ENCODE results near the gene GJD3. TPM values are rescaled to one million over a fixed set of nuclear protein-coding genes. Genes with fewer than 3 reads are reported as not detected.

The GJD3 gene
- total RNA-seq, 2 donors from 2014 or later: 0.82 to 5.3 TPM

- no peaks in the 10 kb centered on the region for H3K27me3 ChIP-seq (replicated peaks; ENCODE audit: insufficient read depth)
- H3K9me3 ChIP-seq: no peaks in the 10 kb centered on the region
- WGBS: 93% methylated on average over 8 of the region's 8 CpGs
- no peak overlapping the region for H3K4me3 ChIP-seq
- intact Hi-C loops (cut with DNase I): loop anchor here (5.0 kb wide), 1 partner anchor 172 kb away; no protein-coding TSS in a partner anchor
- DNase-seq (ENCODE audit: low spot score): no peak
- H3K27ac ChIP-seq: no peak overlapping the region
- no peaks in the 10 kb centered on the region for H3K4me1 ChIP-seq (replicated peaks)
- H3K36me3 ChIP-seq: no peaks in the 10 kb centered on the region
- TF ChIP-seq POLR2AphosphoS5 (IDR thresholded peaks at IDR 0.05) (no peak), POLR2A (IDR thresholded peaks at IDR 0.05) (no peak), CTCF (IDR thresholded peaks at IDR 0.05) (no peak)
Observed at GRCh38 chr17:40360091-40360490, 4.4 kb downstream of the GJD3 start.

- TF ChIP-seq POLR2A (IDR thresholded peaks at IDR 0.05) (no peak), CTCF (IDR thresholded peaks at IDR 0.05) (peak; percentile 88 to 98 (median 96)), POLR2AphosphoS5 (IDR thresholded peaks at IDR 0.05) (peak; percentile 60)
- intact Hi-C loops (cut with DNase I): loop anchor here (5.0 kb wide), 2 partner anchors 59 to 156 kb away; partner anchors contain the start of gene TOP2A
- no peaks in the 10 kb centered on the region for H3K4me1 ChIP-seq (replicated peaks)
- no peaks in the 10 kb centered on the region for H3K27me3 ChIP-seq (replicated peaks; ENCODE audit: insufficient read depth)
- no peak overlapping the region for H3K4me3 ChIP-seq
- no peak overlapping the region for H3K27ac ChIP-seq
- H3K36me3 ChIP-seq: no peaks in the 10 kb centered on the region
- DNase-seq (ENCODE audit: low spot score): peak; percentile 87
- 13% methylated on average over 17 of the region's 17 CpGs for WGBS
- H3K9me3 ChIP-seq: no peaks in the 10 kb centered on the region
Observed at GRCh38 chr17:40358323-40359038, 6.1 kb downstream of the GJD3 start.

GRCh38 chr17:40356990-40357881 is 7.3 kb downstream of the GJD3 start:
- no peak for DNase-seq (ENCODE audit: low spot score)
- H3K27me3 ChIP-seq (replicated peaks; ENCODE audit: insufficient read depth): no peaks in the 10 kb centered on the region
- H3K36me3 ChIP-seq: no peaks in the 10 kb centered on the region
- WGBS: 61% methylated on average over 19 of the region's 19 CpGs
- H3K4me3 ChIP-seq: no peak overlapping the region
- no peaks in the 10 kb centered on the region for H3K9me3 ChIP-seq
- H3K27ac ChIP-seq: no peak overlapping the region
- intact Hi-C loops (cut with DNase I): loop anchor here (5.0 kb wide), 2 partner anchors 60 to 155 kb away; partner anchors contain the start of gene TOP2A
- no peaks in the 10 kb centered on the region for H3K4me1 ChIP-seq (replicated peaks)
- TF ChIP-seq POLR2A (IDR thresholded peaks at IDR 0.05): no peak
- TF ChIP-seq CTCF (IDR thresholded peaks at IDR 0.05): no peak
- no peak for TF ChIP-seq POLR2AphosphoS5 (IDR thresholded peaks at IDR 0.05)

- no peak for DNase-seq (ENCODE audit: low spot score)
- Histone ChIP-seq H3K27me3 (replicated peaks; ENCODE audit: insufficient read depth) (no peaks in the 10 kb centered on the region), H3K27ac (peak overlapping the region in 1 of 2 donors; percentile 31), H3K9me3 (no peaks in the 10 kb centered on the region), H3K36me3 (no peaks in the 10 kb centered on the region), H3K4me1 (replicated peaks) (no peaks in the 10 kb centered on the region), H3K4me3 (no peak overlapping the region)
- intact Hi-C loops (cut with DNase I): loop anchor here (1.0 to 5.0 kb wide), 3 partner anchors 53 to 154 kb away; partner anchors contain the start of gene TOP2A
- TF ChIP-seq CTCF (IDR thresholded peaks at IDR 0.05) (no peak), POLR2A (IDR thresholded peaks at IDR 0.05) (no peak), POLR2AphosphoS5 (IDR thresholded peaks at IDR 0.05) (no peak)
- 69% methylated on average over 33 of the region's 33 CpGs for WGBS
Observed at GRCh38 chr17:40355804-40356758, 8.5 kb downstream of the GJD3 start.

Measured in prostate gland (tissue), 2 donors.